Renal pelvis (tissue), 4 donors: ENCODE results near the gene SEMA6B. TPM values are rescaled to one million over a fixed set of nuclear protein-coding genes. Genes with fewer than 3 reads are reported as not detected.
"Not testable (repeated sequence)": the region's sequence is repeated elsewhere in the genome, so short reads cannot be mapped to it uniquely, and the experiment has no call there.

ENCODE experiments used
- DNase-seq: peaks from one replicate; pipeline ENCODE4 v3.0.0-alpha.2; 2013
- polyA plus RNA-seq, 3 donors: library from polyadenylated mRNA; unstranded; fragments of 120-200 nt; gene quantifications; one replicate each; pipeline ENCODE4 v1.2.1, GENCODE V29; 2013; ENCODE audit not compliant: insufficient read length in 3 of 3

SEMA6B gene
- polyA plus RNA-seq, 3 donors: 2.5 to 3.9 (median 3.1) TPM

GRCh38 chr19:4573682-4574081, 14.2 kb upstream of the SEMA6B start:
- DNase-seq: no peak

- no peak for DNase-seq
Observed at GRCh38 chr19:4571305-4571917, 11.9 kb upstream of the SEMA6B start.

- no peak for DNase-seq
Observed at GRCh38 chr19:4570916-4571304, 11.4 kb upstream of the SEMA6B start.

- no peak for DNase-seq
Observed at GRCh38 chr19:4570402-4570801, 10.9 kb upstream of the SEMA6B start.

- DNase-seq: no peak
Observed at GRCh38 chr19:4568886-4569285, 9.4 kb upstream of the SEMA6B start.

GRCh38 chr19:4567584-4568071, 8.1 kb upstream of the SEMA6B start:
- DNase-seq: no peak

GRCh38 chr19:4566402-4567051, 7.0 kb upstream of the SEMA6B start:
- DNase-seq: no peak

- not testable (repeated sequence) for DNase-seq
Observed at GRCh38 chr19:4563562-4563961, 4.1 kb upstream of the SEMA6B start.

GRCh38 chr19:4562085-4562484, 2.6 kb upstream of the SEMA6B start:
- DNase-seq: not testable (repeated sequence)

GRCh38 chr19:4557971-4558941, 1.2 kb downstream of the SEMA6B start:
- no peak for DNase-seq

- no peak for DNase-seq
Observed at GRCh38 chr19:4557144-4557970, 2.1 kb downstream of the SEMA6B start.

GRCh38 chr19:4556597-4557127, 2.8 kb downstream of the SEMA6B start:
- no peak for DNase-seq

GRCh38 chr19:4555657-4556561, 3.6 kb downstream of the SEMA6B start:
- DNase-seq: no peak

GRCh38 chr19:4554717-4555116, 4.8 kb downstream of the SEMA6B start:
- no peak for DNase-seq

GRCh38 chr19:4553775-4554174, 5.7 kb downstream of the SEMA6B start:
- no peak for DNase-seq

GRCh38 chr19:4553092-4553695, 6.3 kb downstream of the SEMA6B start:
- no peak for DNase-seq

GRCh38 chr19:4552525-4552819, 7.0 kb downstream of the SEMA6B start:
- no peak for DNase-seq

- DNase-seq: no peak
Observed at GRCh38 chr19:4550479-4551050, 8.9 kb downstream of the SEMA6B start.

- DNase-seq: no peak
Observed at GRCh38 chr19:4550018-4550417, 9.5 kb downstream of the SEMA6B start.

- no peak for DNase-seq
Observed at GRCh38 chr19:4548238-4548584, 11.3 kb downstream of the SEMA6B start.
